Measurements from ENCODE around the gene B4GALT3. TPM values are rescaled to one million over a fixed set of nuclear protein-coding genes. Genes with fewer than 3 reads are reported as not detected.

The B4GALT3 gene
- total and polyA plus RNA-seq, 2 of the 4 experiments (the other 2 are of a cell fraction) = 19.9 to 36.0 TPM

DNA sequence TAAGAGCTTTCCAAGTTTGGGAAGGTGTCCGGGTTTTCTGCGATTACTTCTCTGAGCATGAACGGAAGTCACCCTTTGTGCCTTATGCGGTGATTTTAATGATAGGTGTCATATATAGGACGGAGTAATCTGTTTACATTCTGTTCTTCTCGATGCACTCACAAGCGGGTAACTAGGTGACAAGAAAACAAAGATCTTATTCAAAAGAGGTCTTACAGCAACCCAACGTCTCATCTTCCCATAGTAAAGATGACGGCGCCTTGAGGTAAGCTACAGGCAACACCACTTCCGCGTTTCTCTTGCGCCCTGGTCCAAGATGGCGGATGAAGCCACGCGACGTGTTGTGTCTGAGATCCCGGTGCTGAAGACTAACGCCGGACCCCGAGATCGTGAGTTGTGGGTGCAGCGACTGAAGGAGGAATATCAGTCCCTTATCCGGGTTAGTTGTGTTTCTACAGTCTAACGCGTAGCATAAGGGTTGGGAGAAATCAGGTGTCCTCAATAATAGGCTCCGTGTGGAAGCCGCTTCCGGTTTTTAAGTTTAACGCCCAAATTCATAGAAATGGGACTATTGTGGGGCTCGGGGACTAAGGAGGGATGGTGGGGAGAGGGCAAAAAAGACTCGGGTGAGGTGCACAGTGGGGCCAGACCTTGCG lies 23.5 kb downstream of the B4GALT3 start, which contains the start of gene UFC1 (continued):
- no peak for TF ChIP-seq SMC3 (IDR thresholded peaks at IDR 0.05; ENCODE audit: low read depth, low read length)

DNA sequence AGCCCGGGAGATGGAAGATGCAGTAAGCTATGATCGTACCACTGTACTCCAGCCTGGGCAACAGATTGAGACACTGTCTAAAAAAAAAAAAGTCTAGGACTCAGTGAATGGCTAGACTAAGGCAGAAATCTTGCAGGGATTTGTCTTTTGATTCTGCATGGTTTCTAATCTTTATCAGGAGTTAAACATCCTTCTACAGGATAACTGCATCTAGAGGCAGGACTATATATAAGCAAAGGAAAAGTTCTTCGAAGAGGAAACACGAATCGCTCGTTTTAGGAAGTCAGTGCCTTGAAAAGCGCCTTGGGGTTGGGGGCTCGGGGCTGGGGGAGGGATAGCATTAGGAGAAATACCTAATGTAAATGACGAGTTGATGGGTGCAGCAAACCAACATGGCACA lies 24.1 kb downstream of the B4GALT3 start:
- Histone ChIP-seq H3K27ac (ENCODE audit: insufficient read depth, low read length) (no peak overlapping the region), H2BK120ac (ENCODE audit: low read depth, low read length) (no peak overlapping the region), H2BK5ac (ENCODE audit: low read depth, low read length, poor library complexity, severe bottlenecking) (peak overlapping the region; percentile 97), H3K4me2 (ENCODE audit: low read depth, low read length) (peak overlapping the region; percentile 90; the same call in 1 of the 2 replicates), H4K91ac (ENCODE audit: insufficient read depth, low read depth, low read length) (peak overlapping the region; percentile 33; the same call in 1 of the 2 replicates), H2AK5ac (ENCODE audit: low read depth, low read length) (peak overlapping the region; percentile 43; the same call in 1 of the 2 replicates), H2AK9ac (replicated peaks; ENCODE audit: low read depth, low read length, poor library complexity) (no peak overlapping the region), H4K20me1 (ENCODE audit: insufficient read depth, low read length) (no peaks in the 10 kb centered on the region), H2AFZ (replicated peaks; ENCODE audit: low read length, poor library complexity) (no peak overlapping the region), H3K9me1 (ENCODE audit: insufficient read depth, low read length) (peaks cover 9% of the 10 kb centered on the region), H3K4me1 (ENCODE audit: control insufficient read depth, insufficient read depth, low read length) (no peaks in the 10 kb centered on the region), H3K4ac (ENCODE audit: low read depth, low read length) (peak overlapping the region; percentile 67), H3K27me3 (ENCODE audit: control insufficient read depth, insufficient read depth, low read length) (no peaks in the 10 kb centered on the region), H2BK20ac (ENCODE audit: low read depth, low read length) (no peak overlapping the region), H3K14ac (replicated peaks; ENCODE audit: low read depth, low read length) (peak overlapping the region; percentile 100; the same call in 1 of the 2 replicates), H4K8ac (ENCODE audit: low read depth in 2 of 2, low read length in 2 of 2) (peak overlapping the region; percentile 63 to 100), H3K9me3 (ENCODE audit: control insufficient read depth, insufficient read depth, low read length) (no peaks in the 10 kb centered on the region), H2BK15ac (ENCODE audit: low read depth, low read length) (no peak overlapping the region), H3K36me3 (ENCODE audit: control insufficient read depth, insufficient read depth, low read length) (peaks cover 8% of the 10 kb centered on the region), H3K9ac (ENCODE audit: low read depth, low read length) (peak overlapping the region; percentile 99; the same call in 1 of the 2 replicates), H3K4me3 (ENCODE audit: insufficient read depth, low read depth, low read length) (peak overlapping the region; percentile 76), H3K56ac (ENCODE audit: extremely low read depth, insufficient read depth, low read length) (0 out of 2 replicates have a peak overlapping the region, but pooled peaks have one; percentile 24), H4K5ac (ENCODE audit: low read depth, low read length) (peak overlapping the region; percentile 26), H3K23ac (ENCODE audit: low read depth, low read length) (0 out of 2 replicates have a peak overlapping the region, but pooled peaks have one; percentile 52), H3K79me1 (ENCODE audit: low read depth in 1 of 2, low read length in 2 of 2) (peaks cover 10 to 21% of the 10 kb centered on the region in 2 experiments; a peak in 3 of 4 replicates), H3K18ac (ENCODE audit: low read depth, low read length) (no peak overlapping the region)
- ChIA-PET CTCF (interaction anchor here (0.7 kb wide), 1 partner anchor 1858 kb away, joined by 3 read pairs; no protein-coding TSS in a partner anchor), POLR2A (ENCODE audit: unreplicated experiment) (interaction anchor here (0.6 to 1.3 kb wide), 2 partner anchors 12 to 73 kb away, joined by 3 to 5 read pairs; partner anchors contain the start of gene TOMM40L)
- in situ Hi-C loops (cut with MboI; ENCODE audit: low sequenced_read_pairs) (no loop called here), intact Hi-C loops (cut with micrococcal nuclease) (no loop called here), dilution Hi-C loops (cut with HindIII; ENCODE audit: low sequenced_read_pairs, unreplicated experiment) (no loop called here)
- ATAC-seq (ENCODE audit: low read depth) (peak; percentile 30; the same call in 1 of the 2 replicates), DNase-seq (no peak)
- no CpG with 5 or more reads among the region's 9 CpGs for WGBS, 2 experiments (ENCODE audit: extremely low coverage in 2 of 2, insufficient read length in 1 of 2)
- no TSS peak for BruUV-seq (replicated peaks)
- TF ChIP-seq CEBPB (IDR thresholded peaks at IDR 0.05; ENCODE audit: low read depth, low read length) (no peak), SMC3 (IDR thresholded peaks at IDR 0.05; ENCODE audit: low read depth, low read length) (no peak), MXI1 (IDR thresholded peaks at IDR 0.05; ENCODE audit: borderline replicate concordance, low read depth, low read length) (no peak), MAFK (IDR thresholded peaks at IDR 0.05; ENCODE audit: low read depth, low read length) (no peak), RCOR1 (IDR thresholded peaks at IDR 0.05; ENCODE audit: insufficient replicate concordance, low read length) (no peak), CTCF (conservative IDR thresholded peaks at IDR 0.05; ENCODE audit: low read depth, low read length) (no peak), CHD1 (IDR thresholded peaks at IDR 0.05; ENCODE audit: low read depth, low read length) (no peak), RFX5 (IDR thresholded peaks at IDR 0.05; ENCODE audit: low read depth, low read length) (no peak), RAD21 (IDR thresholded peaks at IDR 0.05; ENCODE audit: low read length) (no peak), NFE2L2 (IDR thresholded peaks at IDR 0.05; ENCODE audit: low read depth, low read length) (no peak), BHLHE40 (IDR thresholded peaks at IDR 0.05; ENCODE audit: low read depth, low read length) (no peak), POLR2A (IDR thresholded peaks at IDR 0.05; ENCODE audit: low read depth, low read length) (no peak), MAZ (IDR thresholded peaks at IDR 0.05; ENCODE audit: borderline replicate concordance, low read depth, low read length) (no peak)
- TF ChIP-seq, protein P1, sequence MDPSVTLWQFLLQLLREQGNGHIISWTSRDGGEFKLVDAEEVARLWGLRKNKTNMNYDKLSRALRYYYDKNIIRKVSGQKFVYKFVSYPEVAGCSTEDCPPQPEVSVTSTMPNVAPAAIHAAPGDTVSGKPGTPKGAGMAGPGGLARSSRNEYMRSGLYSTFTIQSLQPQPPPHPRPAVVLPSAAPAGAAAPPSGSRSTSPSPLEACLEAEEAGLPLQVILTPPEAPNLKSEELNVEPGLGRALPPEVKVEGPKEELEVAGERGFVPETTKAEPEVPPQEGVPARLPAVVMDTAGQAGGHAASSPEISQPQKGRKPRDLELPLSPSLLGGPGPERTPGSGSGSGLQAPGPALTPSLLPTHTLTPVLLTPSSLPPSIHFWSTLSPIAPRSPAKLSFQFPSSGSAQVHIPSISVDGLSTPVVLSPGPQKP (IDR thresholded peaks at IDR 0.05; ENCODE audit: borderline replicate concordance, low read depth, low read length) = no peak

All from IMR-90 (cell line).